H1 (cell line): ENCODE data around the gene PKNOX1. TPM values are rescaled to one million over a fixed set of nuclear protein-coding genes. Genes with fewer than 3 reads are reported as not detected.
A peak's percentile ranks its signal among the peaks of the same experiment; 100 is the strongest.
"Not testable (repeated sequence)": the region's sequence is repeated elsewhere in the genome, so short reads cannot be mapped to it uniquely, and the experiment has no call there.

Experiments used
- CTCF ChIA-PET: fragments of 300-600 bp; sonication (Branson Sonifier 250); formaldehyde crosslinking; loops from one replicate; lab custom pipeline; 2021; ENCODE audit not compliant: partially characterized antibody; lab: Charles Lee
- POLR2A ChIA-PET: fragments of 300-600 bp; sonication (Branson Sonifier 250); formaldehyde crosslinking; loops from one replicate; lab custom pipeline; 2021; ENCODE audit warnings: inconsistent platforms; ENCODE audit not compliant: partially characterized antibody; lab: Charles Lee
- DNase-seq, 2 experiments: peaks; one replicate each; pipeline versions ENCODE4 v3.0.0 to v3.0.0-alpha.2; 2010 to 2022; ENCODE audit warnings: low spot score in 2 of 2, low read depth in 1 of 2, mixed read lengths in 1 of 2
- FAIRE-seq: peaks from 2 replicates; lab custom pipeline; 2011; peaks lifted over from hg19 to GRCh38; lab: Jason Lieb, UNC
- H2AFZ ChIP-seq: 2 replicates; pipeline ENCODE4 v1.8.1; 2012; ENCODE audit warnings: low read length, inconsistent platforms
- H2AK5ac ChIP-seq: 2 replicates; pipeline ENCODE4 v1.6.1; 2013; ENCODE audit warnings: low read depth, low read length
- H2BK120ac ChIP-seq: replicated peaks from 2 replicates; pipeline ENCODE3; 2013; ENCODE audit warnings: low read depth, low read length, inconsistent platforms
- H2BK12ac ChIP-seq: 2 replicates; pipeline ENCODE4 v1.6.1; 2013; ENCODE audit warnings: low read depth, low read length
- H2BK15ac ChIP-seq: 2 replicates; pipeline ENCODE4 v1.6.1; 2013; ENCODE audit warnings: low read length
- H2BK20ac ChIP-seq: 2 replicates; pipeline ENCODE4 v1.6.1; 2013; ENCODE audit warnings: low read length
- H2BK5ac ChIP-seq: 2 replicates; pipeline ENCODE4 v1.6.1; 2013; ENCODE audit warnings: low read depth, low read length
- H3K14ac ChIP-seq: 2 replicates; pipeline ENCODE4 v1.6.1; 2013; ENCODE audit warnings: inconsistent platforms; ENCODE audit not compliant: insufficient read length
- H3K18ac ChIP-seq: 2 replicates; pipeline ENCODE4 v1.6.1; 2013; ENCODE audit warnings: low read length; ENCODE audit errors: extremely low read depth
- H3K23ac ChIP-seq: 2 replicates; pipeline ENCODE4 v1.6.1; 2013; ENCODE audit warnings: inconsistent platforms; ENCODE audit not compliant: insufficient read length
- H3K23me2 ChIP-seq: 2 replicates; pipeline ENCODE4 v1.6.1; 2013; ENCODE audit warnings: low read depth, low read length
- H3K27ac ChIP-seq: 2 replicates; pipeline ENCODE4 v1.6.1; 2011; ENCODE audit warnings: low read depth, low read length, inconsistent platforms
- H3K27me3 ChIP-seq, 4 experiments: replicated peaks in 1 of 4; 1 replicate in 1 of 4; 2 replicates in 3 of 4; pipeline versions ENCODE4 v1.6.1 to v1.8.1; 2011 to 2013; ENCODE audit warnings: low read length in 3 of 4, mild to moderate bottlenecking in 3 of 4, inconsistent platforms in 2 of 4, mixed read lengths in 2 of 4, moderate library complexity in 1 of 4; ENCODE audit not compliant: control insufficient read depth in 3 of 4, insufficient read depth in 3 of 4; ENCODE audit errors: extremely low read depth in 1 of 4
- H3K36me3 ChIP-seq, 4 experiments: 2 replicates each; pipeline versions ENCODE4 v1.6.1 to v1.8.1; 2011 to 2013; ENCODE audit warnings: mild to moderate bottlenecking in 4 of 4, low read length in 3 of 4, moderate library complexity in 2 of 4, control low read depth in 1 of 4, inconsistent platforms in 1 of 4; ENCODE audit not compliant: insufficient read depth in 4 of 4, control insufficient read depth in 2 of 4
- H3K4ac ChIP-seq: replicated peaks from 2 replicates; pipeline ENCODE3; 2013; ENCODE audit warnings: low read length, low read depth, mixed read lengths, inconsistent platforms; ENCODE audit not compliant: insufficient read length
- H3K4me1 ChIP-seq, 4 experiments: replicated peaks in 1 of 4; 1 replicate in 1 of 4; 2 replicates in 3 of 4; pipeline versions ENCODE4 v1.6.1 to v1.8.1; 2011 to 2013; ENCODE audit warnings: low read length in 3 of 4, inconsistent platforms in 2 of 4, mixed read lengths in 1 of 4; ENCODE audit not compliant: insufficient read depth in 4 of 4, control insufficient read depth in 3 of 4
- H3K4me2 ChIP-seq, 2 experiments: 2 replicates each; pipeline versions ENCODE4 v1.6.1 to v1.8.1; 2011 to 2013; ENCODE audit warnings: low read depth in 2 of 2, low read length in 2 of 2, control low read depth in 1 of 2, inconsistent platforms in 1 of 2, mild to moderate bottlenecking in 1 of 2; ENCODE audit not compliant: insufficient read depth in 1 of 2
- H3K4me3 ChIP-seq, 4 experiments: fragments of 200-600, 300-600 bp in 1 of 4; sonication (generic), shearing (Covaris generic), sonication (Bioruptor Twin) in 1 of 4; 2 replicates each; pipeline versions ENCODE4 v1.5.1 to v1.8.1; 2011 to 2016; ENCODE audit warnings: low read length in 4 of 4, low read depth in 3 of 4, control low read depth in 2 of 4, inconsistent platforms in 2 of 4, mild to moderate bottlenecking in 2 of 4, mixed read lengths in 1 of 4, moderate library complexity in 1 of 4; ENCODE audit not compliant: insufficient read depth in 2 of 4; ENCODE audit errors: extremely low read depth in 1 of 4
- H3K56ac ChIP-seq: replicated peaks from 2 replicates; pipeline ENCODE3; 2013; ENCODE audit warnings: low read depth, mild to moderate bottlenecking, mixed read lengths, low read length, inconsistent platforms; ENCODE audit not compliant: insufficient read length
- H3K79me1 ChIP-seq: 2 replicates; pipeline ENCODE4 v1.6.1; 2013; ENCODE audit warnings: low read depth, low read length, control low read depth
- H3K79me2 ChIP-seq, 2 experiments: 2 replicates each; pipeline versions ENCODE4 v1.6.1 to v1.8.1; 2012 to 2013; ENCODE audit warnings: low read length in 2 of 2, mild to moderate bottlenecking in 2 of 2, inconsistent platforms in 1 of 2; ENCODE audit not compliant: insufficient read depth in 2 of 2, control insufficient read depth in 1 of 2
- H3K9ac ChIP-seq, 4 experiments: replicated peaks in 1 of 4; 1 replicate in 1 of 4; 2 replicates in 3 of 4; pipeline versions ENCODE4 v1.6.1 to v1.8.1; 2011 to 2013; ENCODE audit warnings: low read depth in 3 of 4, low read length in 3 of 4, control low read depth in 2 of 4, mild to moderate bottlenecking in 2 of 4, moderate library complexity in 2 of 4, inconsistent platforms in 1 of 4; ENCODE audit errors: extremely low read depth in 1 of 4
- H3K9me3 ChIP-seq, 2 experiments: 2 replicates each; pipeline versions ENCODE4 v1.6.1 to v1.8.1; 2012 to 2013; ENCODE audit warnings: mild to moderate bottlenecking in 2 of 2, moderate library complexity in 2 of 2, control low read depth in 1 of 2, inconsistent platforms in 1 of 2, low read depth in 1 of 2, low read length in 1 of 2, mixed read lengths in 1 of 2; ENCODE audit not compliant: insufficient read depth in 2 of 2
- H4K20me1 ChIP-seq, 2 experiments: replicated peaks in 1 of 2; 2 replicates each; pipeline versions ENCODE3 to v1.8.1; 2011 to 2013; ENCODE audit warnings: inconsistent platforms in 2 of 2, low read length in 2 of 2, mild to moderate bottlenecking in 1 of 2; ENCODE audit not compliant: insufficient read depth in 2 of 2, control insufficient read depth in 1 of 2
- H4K5ac ChIP-seq: 2 replicates; pipeline ENCODE4 v1.6.1; 2013; ENCODE audit warnings: low read length, low read depth, mixed read lengths, inconsistent platforms; ENCODE audit not compliant: insufficient read length
- H4K8ac ChIP-seq: 2 replicates; pipeline ENCODE4 v1.8.0; 2013; ENCODE audit warnings: mild to moderate bottlenecking, moderate library complexity, low read length, inconsistent platforms; ENCODE audit not compliant: insufficient read depth; ENCODE audit errors: extremely low read depth
- H4K91ac ChIP-seq: replicated peaks from 2 replicates; pipeline ENCODE3; 2013; ENCODE audit warnings: low read length, mixed read lengths, inconsistent platforms; ENCODE audit not compliant: insufficient read length
- WGBS, 2 experiments: shearing (Covaris generic) in 1 of 2; methylation state at CpG; one replicate each; pipeline versions ENCODE4 v1.1.6 to v1.1.7; 2013 to 2015; ENCODE audit warnings: low lambda C conversion rate in 2 of 2, mixed read lengths in 2 of 2, inconsistent platforms in 1 of 2, low coverage in 1 of 2, missing lambda C conversion rate in 1 of 2; ENCODE audit not compliant: insufficient replicate concordance in 2 of 2, insufficient coverage in 1 of 2, insufficient read length in 1 of 2; ENCODE audit errors: extremely low coverage in 1 of 2, missing lambda C conversion rate in 1 of 2; 5-methylcytosine and 5-hydroxymethylcytosine counted together
- polyA plus RNA-seq, 7 experiments: library from polyadenylated mRNA; depleted of rRNA in 3 of 7; stranded (reverse) in 5 of 7; unstranded in 2 of 7; fragments of >200 nt in 5 of 7; fragments of 200-250 nt in 2 of 7; gene quantifications; 1 replicate in 5 of 7; 2 replicates in 1 of 7; 4 replicates in 1 of 7; pipeline versions ENCODE4 v1.2.1 to v1.2.3, GENCODE V29; 2011 to 2013; ENCODE audit warnings: missing spikeins in 2 of 7, mixed read lengths in 2 of 7
- total RNA-seq: library from RNA; stranded (reverse); fragmentation: NEBNext Ultra II Directional; extraction: Animal tissue kit (Norgen Biotek cat#: 25700); gene quantifications from 2 replicates; pipeline ENCODE4 v1.2.1, GENCODE V29; 2021

The PKNOX1 gene
- total and polyA plus RNA-seq, 2 of the 8 experiments (the other 6 are each of a cell fraction or from before 2014, with no cell fraction given), result 20.4 to 31.9 TPM

- Histone ChIP-seq H2BK20ac (peak overlapping the region; percentile 72; the same call in 1 of the 2 replicates), H2BK12ac (0 out of 2 replicates have a peak overlapping the region, but pooled peaks have one; percentile 9), H3K4me1 (peaks cover 0 to 12% (median 2%) of the 10 kb centered on the region in 4 experiments; a peak in 4 of 7 replicates)
- H3K56ac ChIP-seq, H3K27ac ChIP-seq, FAIRE-seq, H2AK5ac ChIP-seq, H3K18ac ChIP-seq, H2AFZ ChIP-seq, H3K4ac ChIP-seq, H2BK15ac ChIP-seq, H4K20me1 ChIP-seq, H3K14ac ChIP-seq, H3K23me2 ChIP-seq, H3K4me2 ChIP-seq, H3K9ac ChIP-seq, H3K23ac ChIP-seq, H4K8ac ChIP-seq, H3K36me3 ChIP-seq, CTCF ChIA-PET, DNase-seq, H3K79me2 ChIP-seq, H3K9me3 ChIP-seq, H3K4me3 ChIP-seq, H2BK120ac ChIP-seq, H4K91ac ChIP-seq, H4K5ac ChIP-seq, H3K27me3 ChIP-seq, H3K79me1 ChIP-seq, H2BK5ac ChIP-seq: not testable (repeated sequence)
- POLR2A ChIA-PET, result interaction anchor here (1.2 to 1.5 kb wide), 2 partner anchors 9 to 11 kb away, joined by 3 read pairs; no protein-coding TSS in a partner anchor
- WGBS, 2 experiments, result 96% methylated on average over 9 of the region's 9 CpGs; no CpG with 5 or more reads in 1 of the 2 experiments
Measured at GRCh38 chr21:42967616-42968015, 6.7 kb upstream of the PKNOX1 start.
